ENCODE data around the gene OPN4.

Gene OPN4

GRCh38 chr10:86663576-86664339 is 9.4 kb downstream of the OPN4 start:
- no peak for DNase-seq

- no peak for DNase-seq
Observed at GRCh38 chr10:86664341-86665217, 10.2 kb downstream of the OPN4 start.

- no peak for DNase-seq
Observed at GRCh38 chr10:86665218-86665607, 10.9 kb downstream of the OPN4 start.

GRCh38 chr10:86665868-86666267 is 11.5 kb downstream of the OPN4 start:
- DNase-seq: no peak

GRCh38 chr10:86666538-86666937 is 12.2 kb downstream of the OPN4 start:
- DNase-seq: peak; percentile 2

- no peak for DNase-seq
Observed at GRCh38 chr10:86667421-86668181, 13.3 kb downstream of the OPN4 start.

GRCh38 chr10:86668297-86669165 is 14.2 kb downstream of the OPN4 start, which contains the start of gene LDB3:
Gene LDB3, plus strand, starts transcription at chr10:86668511. Its CDS starts 181 bp downstream, at chr10:86668692.
- peak; percentile 23 for DNase-seq

GRCh38 chr10:86670290-86670811 is 16.0 kb downstream of the OPN4 start:
- no peak for DNase-seq

GRCh38 chr10:86670876-86671275 is 16.5 kb downstream of the OPN4 start:
- no peak for DNase-seq

- DNase-seq: no peak
Observed at GRCh38 chr10:86671419-86671818, 17.1 kb downstream of the OPN4 start.

GRCh38 chr10:86671985-86672710 is 17.8 kb downstream of the OPN4 start:
- DNase-seq: no peak

- peak; percentile 72 for DNase-seq
Observed at GRCh38 chr10:86673216-86673826, 19.0 kb downstream of the OPN4 start.

GRCh38 chr10:86673827-86674581 is 19.7 kb downstream of the OPN4 start:
- peak; percentile 72 for DNase-seq

GRCh38 chr10:86674912-86675311 is 20.6 kb downstream of the OPN4 start:
- DNase-seq: no peak

GRCh38 chr10:86677374-86677773 is 23.0 kb downstream of the OPN4 start:
- no peak for DNase-seq

GRCh38 chr10:86678999-86679792 is 24.8 kb downstream of the OPN4 start:
- no peak for DNase-seq

GRCh38 chr10:86681047-86681446 is 26.7 kb downstream of the OPN4 start:
- DNase-seq: no peak

- DNase-seq: no peak
Observed at GRCh38 chr10:86681722-86682386, 27.5 kb downstream of the OPN4 start.

- DNase-seq: no peak
Observed at GRCh38 chr10:86682675-86683074, 28.3 kb downstream of the OPN4 start.

Measured in NCI-H524 treated with DMSO at 0.1 percent for 48 hours (cell line).